H9 (cell line): ENCODE data around the gene TMEM233. TPM values are rescaled to one million over a fixed set of nuclear protein-coding genes. Genes with fewer than 3 reads are reported as not detected.

Source experiments
- DNase-seq: peaks from one replicate; pipeline ENCODE4 v3.0.0-alpha.2; 2017
- H2AFZ ChIP-seq: one replicate; pipeline ENCODE4 v1.6.1; 2013; ENCODE audit warnings: mild to moderate bottlenecking, low read length, control low read depth, moderate library complexity
- H2AK5ac ChIP-seq: 2 replicates; pipeline ENCODE4 v1.6.1; 2013; ENCODE audit warnings: low read length, control low read depth, mixed read lengths; ENCODE audit not compliant: insufficient read length
- H2BK120ac ChIP-seq: one replicate; pipeline ENCODE4 v1.6.1; 2013; ENCODE audit warnings: low read depth, mild to moderate bottlenecking, low read length, control low read depth, inconsistent platforms; ENCODE audit not compliant: poor library complexity, severe bottlenecking
- H2BK12ac ChIP-seq: 2 replicates; pipeline ENCODE4 v1.6.1; 2013; ENCODE audit warnings: low read length, control low read depth, mixed read lengths, low read depth; ENCODE audit not compliant: insufficient read length
- H2BK15ac ChIP-seq: 2 replicates; pipeline ENCODE4 v1.6.1; 2013; ENCODE audit warnings: low read depth, low read length, control low read depth
- H2BK20ac ChIP-seq: one replicate; pipeline ENCODE4 v1.6.1; 2013; ENCODE audit warnings: low read depth, mild to moderate bottlenecking, low read length, control low read depth, inconsistent platforms; ENCODE audit not compliant: poor library complexity, severe bottlenecking
- H2BK5ac ChIP-seq: 2 replicates; pipeline ENCODE4 v1.6.1; 2013; ENCODE audit warnings: low read length, control low read depth, mixed read lengths; ENCODE audit not compliant: insufficient read length
- H3K14ac ChIP-seq: 2 replicates; pipeline ENCODE4 v1.6.1; 2013; ENCODE audit warnings: low read length, control low read depth; ENCODE audit not compliant: insufficient read depth
- H3K18ac ChIP-seq: 2 replicates; pipeline ENCODE4 v1.6.1; 2013; ENCODE audit warnings: low read depth, mild to moderate bottlenecking, mixed read lengths, low read length, control low read depth; ENCODE audit not compliant: insufficient read length
- H3K23ac ChIP-seq: 2 replicates; pipeline ENCODE4 v1.6.1; 2013; ENCODE audit warnings: low read length, control low read depth, mixed read lengths, low read depth; ENCODE audit not compliant: insufficient read length
- H3K23me2 ChIP-seq: 2 replicates; pipeline ENCODE4 v1.6.1; 2013; ENCODE audit warnings: low read depth, mild to moderate bottlenecking, mixed read lengths, low read length, control low read depth; ENCODE audit not compliant: insufficient read length, poor library complexity, severe bottlenecking
- H3K27ac ChIP-seq: 2 replicates; pipeline ENCODE4 v1.5.1; 2013; ENCODE audit warnings: low read length, control low read depth, mixed read lengths, low read depth; ENCODE audit not compliant: insufficient read length
- H3K27me3 ChIP-seq: 2 replicates; pipeline ENCODE4 v1.6.1; 2013; ENCODE audit warnings: low read length, control low read depth, inconsistent platforms; ENCODE audit not compliant: insufficient read depth
- H3K4ac ChIP-seq: 2 replicates; pipeline ENCODE4 v1.6.1; 2013; ENCODE audit warnings: low read depth, mild to moderate bottlenecking, control low read depth, inconsistent platforms, low read length, moderate library complexity
- H3K4me1 ChIP-seq: 2 replicates; pipeline ENCODE4 v1.6.1; 2013; ENCODE audit warnings: low read length, control low read depth, inconsistent platforms; ENCODE audit not compliant: insufficient read depth
- H3K4me2 ChIP-seq: 2 replicates; pipeline ENCODE4 v1.6.1; 2013; ENCODE audit warnings: low read length, control low read depth, mixed read lengths; ENCODE audit not compliant: insufficient read length, insufficient read depth
- H3K56ac ChIP-seq: 2 replicates; pipeline ENCODE4 v1.6.1; 2013; ENCODE audit warnings: low read depth, mild to moderate bottlenecking, mixed read lengths, low read length, control low read depth; ENCODE audit not compliant: insufficient read length
- H3K79me1 ChIP-seq: 2 replicates; pipeline ENCODE4 v1.6.1; 2013; ENCODE audit warnings: low read depth, mild to moderate bottlenecking, moderate library complexity, low read length, control low read depth, inconsistent platforms; ENCODE audit not compliant: insufficient read depth, poor library complexity, severe bottlenecking
- H3K79me2 ChIP-seq: 2 replicates; pipeline ENCODE4 v1.6.1; 2013; ENCODE audit warnings: low read length, control low read depth, inconsistent platforms; ENCODE audit not compliant: insufficient read depth
- H3K9ac ChIP-seq: 2 replicates; pipeline ENCODE4 v1.6.1; 2013; ENCODE audit warnings: low read length, control low read depth, mixed read lengths; ENCODE audit not compliant: insufficient read length; ENCODE audit errors: extremely low read depth
- H3K9me3 ChIP-seq: one replicate; pipeline ENCODE4 v1.6.1; 2013; ENCODE audit warnings: low read depth, low read length, inconsistent platforms; ENCODE audit not compliant: control insufficient read depth
- H3T11ph ChIP-seq: one replicate; pipeline ENCODE4 v1.6.1; 2013; ENCODE audit warnings: mild to moderate bottlenecking, low read length, control low read depth, inconsistent platforms
- H4K20me1 ChIP-seq: one replicate; pipeline ENCODE4 v1.6.1; 2013; ENCODE audit not compliant: control insufficient read depth, insufficient read length, insufficient read depth
- H4K5ac ChIP-seq: 2 replicates; pipeline ENCODE4 v1.6.1; 2013; ENCODE audit warnings: low read depth, mild to moderate bottlenecking, mixed read lengths, low read length, control low read depth; ENCODE audit not compliant: insufficient read length
- H4K8ac ChIP-seq: replicated peaks from 2 replicates; pipeline ENCODE4 v1.6.1; 2013; ENCODE audit warnings: low read length, control low read depth, mixed read lengths, low read depth; ENCODE audit not compliant: insufficient read length
- H4K91ac ChIP-seq: 2 replicates; pipeline ENCODE4 v1.6.1; 2013; ENCODE audit warnings: low read depth, mild to moderate bottlenecking, moderate library complexity, mixed read lengths, low read length, control low read depth; ENCODE audit not compliant: insufficient read length
- H3K27ac Mint-ChIP-seq, 3 experiments: 2 replicates in 2 of 3; 3 replicates in 1 of 3; pipeline ENCODE4 v1.8.0; 2020 to 2021; ENCODE audit warnings: mixed read lengths in 3 of 3, mild to moderate bottlenecking in 1 of 3, moderate library complexity in 1 of 3
- H3K27me3 Mint-ChIP-seq: 2 replicates; pipeline ENCODE4 v1.8.0; 2021; ENCODE audit warnings: low read depth, mild to moderate bottlenecking, moderate library complexity, mixed read lengths
- H3K36me3 Mint-ChIP-seq, 3 experiments: 2 replicates in 2 of 3; 3 replicates in 1 of 3; pipeline ENCODE4 v1.8.0; 2020 to 2021; ENCODE audit warnings: low read depth in 3 of 3, mixed read lengths in 3 of 3; ENCODE audit not compliant: insufficient read depth in 1 of 3
- H3K4me1 Mint-ChIP-seq, 2 experiments: 2 replicates each; pipeline ENCODE4 v1.8.0; 2020; ENCODE audit warnings: mixed read lengths in 2 of 2
- H3K4me3 Mint-ChIP-seq, 2 experiments: 2 replicates in 1 of 2; 3 replicates in 1 of 2; pipeline ENCODE4 v1.8.0; 2020 to 2021; ENCODE audit warnings: mild to moderate bottlenecking in 2 of 2, mixed read lengths in 2 of 2, moderate library complexity in 1 of 2
- H3K9me3 Mint-ChIP-seq, 2 experiments: 2 replicates in 1 of 2; 3 replicates in 1 of 2; pipeline ENCODE4 v1.8.0; 2020; ENCODE audit warnings: mild to moderate bottlenecking in 2 of 2, mixed read lengths in 2 of 2, moderate library complexity in 1 of 2
- CTCF ChIP-seq: fragments of 200-600 bp; sonication (generic); conservative IDR thresholded peaks from 3 replicates; pipeline ENCODE4 v1.8.0; 2021; ENCODE audit warnings: antibody characterized with exemption, mild to moderate bottlenecking
- WGBS: extraction: QIAGEN DNeasy Blood & Tissue Kit; methylation state at CpG from one replicate; pipeline ENCODE4 v1.1.7; 2013; ENCODE audit warnings: missing lambda C conversion rate, low lambda C conversion rate, mixed read lengths; ENCODE audit not compliant: insufficient read length; ENCODE audit errors: extremely low coverage; 5-methylcytosine and 5-hydroxymethylcytosine counted together
- total RNA-seq: library from RNA; stranded (reverse); gene quantifications from 2 replicates; pipeline ENCODE4 v1.2.1, GENCODE V29; 2021

The TMEM233 gene
- total RNA-seq, 1 experiment from 2014 or later, result not detected

- no CpG with 5 or more reads among the region's 1 CpG for WGBS
- H3K56ac ChIP-seq, result no peak overlapping the region
- no peak overlapping the region for H3K23ac ChIP-seq
- H3K9ac ChIP-seq, result no peak overlapping the region
- TF ChIP-seq CTCF, result no peak
- H3K27ac ChIP-seq, result no peak overlapping the region
- no peak overlapping the region for H2BK20ac ChIP-seq
- no peaks in the 10 kb centered on the region for H3K79me1 ChIP-seq
- H2BK12ac ChIP-seq, result no peak overlapping the region
- H3K36me3 Mint-ChIP-seq, result no peaks in the 10 kb centered on the region
- no peak overlapping the region for H2BK5ac ChIP-seq
- no peak for DNase-seq
- H2BK15ac ChIP-seq, result no peak overlapping the region
- peaks cover 0 to 2% of the 10 kb centered on the region in 2 experiments; a peak in 1 of 5 replicates for H3K9me3 Mint-ChIP-seq
- no peak overlapping the region for H3K14ac ChIP-seq
- no peak overlapping the region for H3K4ac ChIP-seq
- no peaks in the 10 kb centered on the region for H3K23me2 ChIP-seq
- no peaks in the 10 kb centered on the region for H4K20me1 ChIP-seq
- no peak overlapping the region for H4K8ac ChIP-seq
- H4K5ac ChIP-seq, result no peak overlapping the region
- no peak overlapping the region for H4K91ac ChIP-seq
- no peaks in the 10 kb centered on the region for H3K4me1 Mint-ChIP-seq
- no peak overlapping the region for H3K18ac ChIP-seq
- no peaks in the 10 kb centered on the region for H3K79me2 ChIP-seq
- H3K4me3 Mint-ChIP-seq, result no peak overlapping the region
- no peak overlapping the region for H3K4me2 ChIP-seq
- no peak overlapping the region for H3K27ac Mint-ChIP-seq
- no peaks in the 10 kb centered on the region for H3K4me1 ChIP-seq
- H3K27me3 ChIP-seq, result no peaks in the 10 kb centered on the region
- peaks cover 10% of the 10 kb centered on the region for H3K27me3 Mint-ChIP-seq
- H3K9me3 ChIP-seq, result no peaks in the 10 kb centered on the region
- no peak overlapping the region for H2BK120ac ChIP-seq
- H2AK5ac ChIP-seq, result no peak overlapping the region
- H2AFZ ChIP-seq, result no peak overlapping the region
- no peak overlapping the region for H3T11ph ChIP-seq
Observed at GRCh38 chr12:119556854-119557253, 36.7 kb upstream of the TMEM233 start.
